ENCODE measurements around the gene GLB1L2.

The GLB1L2 gene

GRCh38 chr11:134406264-134407185 lies 74.7 kb downstream of the GLB1L2 start:
- DNase-seq (ENCODE audit: low read depth): no peak

- no peak for DNase-seq (ENCODE audit: low read depth)
Measured at GRCh38 chr11:134407321-134407828, 75.6 kb downstream of the GLB1L2 start.

DNA sequence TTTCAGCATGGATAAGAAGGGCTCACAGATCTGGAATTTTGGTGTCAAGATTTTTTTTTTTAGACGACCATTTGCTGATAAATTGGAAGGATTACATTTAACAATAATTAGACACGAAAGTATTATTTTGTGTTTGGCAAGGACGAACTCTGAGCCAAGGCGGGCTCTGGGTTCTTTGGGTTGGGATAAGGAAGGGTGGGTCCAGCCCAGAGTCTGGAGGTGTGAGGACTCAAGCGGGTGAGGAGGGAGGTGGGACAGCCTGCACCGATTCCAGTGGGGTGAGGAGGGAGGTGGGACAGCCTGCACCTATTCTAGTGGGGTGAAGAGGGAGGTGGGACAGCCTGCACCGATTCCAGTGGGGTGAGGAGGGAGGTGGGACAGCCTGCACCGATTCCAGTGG lies 76.1 kb downstream of the GLB1L2 start:
- DNase-seq (ENCODE audit: low read depth): no peak

DNA sequence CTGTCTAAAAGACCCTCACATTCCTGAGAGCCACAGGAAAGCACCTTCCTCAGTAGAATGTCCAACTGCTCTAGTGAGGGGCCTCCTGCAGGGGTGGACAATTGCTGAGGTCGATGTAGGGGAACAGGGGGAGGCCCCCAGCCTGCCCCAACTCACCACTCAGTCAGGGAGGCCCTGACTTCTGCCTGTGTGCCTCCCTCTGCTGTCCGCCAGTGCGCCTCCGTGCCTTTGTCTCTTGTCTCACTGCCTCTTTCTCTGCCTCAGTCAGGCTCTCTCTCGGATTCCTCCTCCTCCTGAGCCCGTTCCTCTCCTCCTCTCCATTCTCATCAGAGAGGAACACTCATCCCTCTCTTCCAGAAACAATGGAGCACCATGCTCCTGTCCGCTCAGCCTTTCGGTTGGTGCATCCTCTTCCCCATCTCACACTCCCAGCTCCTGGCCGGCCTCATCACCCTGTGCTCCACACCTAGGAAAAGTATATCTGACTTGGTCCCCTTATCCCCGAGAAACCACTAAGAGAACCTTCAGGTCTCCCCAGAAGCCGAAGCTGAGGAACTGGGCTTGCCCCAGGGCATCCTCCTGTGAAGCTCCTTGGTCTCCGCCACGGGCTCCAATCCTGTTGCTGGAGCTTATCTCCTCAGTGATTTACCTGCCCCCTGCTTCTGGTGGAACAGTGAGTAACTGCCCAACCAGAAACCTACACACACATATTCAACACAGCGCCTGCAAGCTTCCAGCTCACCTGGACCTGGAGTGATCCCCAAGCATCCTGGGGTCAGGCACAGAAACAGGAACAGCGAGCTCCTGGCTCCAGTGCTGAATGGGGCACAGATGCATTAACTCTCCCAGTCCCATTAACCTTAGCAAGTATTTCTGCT lies 78.0 kb downstream of the GLB1L2 start:
- DNase-seq (ENCODE audit: low read depth): no peak

DNA sequence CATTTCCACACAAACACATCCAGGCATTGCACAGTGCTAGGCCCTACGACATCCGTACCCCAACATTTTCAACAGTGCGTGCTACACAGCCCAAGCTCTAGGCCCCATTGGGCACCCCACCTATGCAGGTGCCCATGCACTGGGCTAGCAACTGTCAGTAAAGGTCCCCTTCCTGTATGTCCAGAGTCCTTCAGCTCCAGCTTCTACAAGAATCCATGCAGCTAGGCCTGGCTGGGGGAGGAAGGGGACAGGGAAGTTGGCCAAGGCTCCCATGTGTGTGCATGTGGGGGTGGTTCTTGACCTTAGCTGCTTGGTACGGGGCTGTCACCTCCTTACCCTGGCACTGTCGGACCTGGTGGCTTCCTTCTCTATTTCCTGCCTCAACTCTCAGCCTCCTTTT lies 79.0 kb downstream of the GLB1L2 start:
- no peak for DNase-seq (ENCODE audit: low read depth)

GRCh38 chr11:134412203-134413042 lies 80.6 kb downstream of the GLB1L2 start, which contains the start of gene B3GAT1:
Gene B3GAT1, minus strand, starts transcription at chr11:134412242. Its CDS starts 24,583 bp downstream, at chr11:134387659.
- no peak for DNase-seq (ENCODE audit: low read depth)

DNA sequence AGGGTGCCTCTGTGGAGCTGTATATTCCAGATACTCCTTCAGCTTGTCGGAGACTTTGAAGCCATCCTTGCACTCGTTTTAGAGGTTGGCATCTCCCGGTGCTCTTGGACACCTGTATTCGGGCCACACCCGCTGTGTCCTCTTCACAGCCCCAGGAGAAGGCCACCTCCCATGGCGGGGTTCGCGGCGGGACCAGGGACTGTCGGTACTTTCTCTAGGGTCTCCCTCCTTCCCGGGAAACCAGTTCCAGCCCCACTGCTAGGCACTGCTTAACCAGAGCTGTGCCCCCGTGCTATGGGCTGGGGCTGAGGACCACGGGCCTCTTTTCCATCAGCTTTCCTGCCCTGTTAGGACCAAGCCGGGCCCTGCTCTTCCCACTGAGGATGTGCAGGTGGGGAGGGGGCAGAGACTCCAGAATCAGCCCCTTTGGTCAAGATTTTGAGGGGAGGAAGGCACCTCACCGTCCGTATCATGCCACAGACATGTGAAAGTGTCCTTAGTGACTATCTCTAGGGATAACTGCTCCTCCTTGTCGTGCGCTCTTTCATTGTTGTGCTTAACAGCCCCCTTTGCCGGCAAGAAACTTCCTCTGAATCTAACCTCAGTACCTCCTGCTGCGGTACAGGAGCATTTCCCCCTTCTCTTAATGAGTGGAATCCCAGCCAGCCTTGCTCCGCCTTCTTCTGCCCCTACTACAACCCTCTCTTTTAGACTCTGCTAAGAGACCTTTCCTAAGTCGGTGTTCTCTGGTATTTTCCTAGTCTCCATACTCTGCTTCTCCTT lies 81.4 kb downstream of the GLB1L2 start:
- DNase-seq (ENCODE audit: low read depth): no peak

DNA sequence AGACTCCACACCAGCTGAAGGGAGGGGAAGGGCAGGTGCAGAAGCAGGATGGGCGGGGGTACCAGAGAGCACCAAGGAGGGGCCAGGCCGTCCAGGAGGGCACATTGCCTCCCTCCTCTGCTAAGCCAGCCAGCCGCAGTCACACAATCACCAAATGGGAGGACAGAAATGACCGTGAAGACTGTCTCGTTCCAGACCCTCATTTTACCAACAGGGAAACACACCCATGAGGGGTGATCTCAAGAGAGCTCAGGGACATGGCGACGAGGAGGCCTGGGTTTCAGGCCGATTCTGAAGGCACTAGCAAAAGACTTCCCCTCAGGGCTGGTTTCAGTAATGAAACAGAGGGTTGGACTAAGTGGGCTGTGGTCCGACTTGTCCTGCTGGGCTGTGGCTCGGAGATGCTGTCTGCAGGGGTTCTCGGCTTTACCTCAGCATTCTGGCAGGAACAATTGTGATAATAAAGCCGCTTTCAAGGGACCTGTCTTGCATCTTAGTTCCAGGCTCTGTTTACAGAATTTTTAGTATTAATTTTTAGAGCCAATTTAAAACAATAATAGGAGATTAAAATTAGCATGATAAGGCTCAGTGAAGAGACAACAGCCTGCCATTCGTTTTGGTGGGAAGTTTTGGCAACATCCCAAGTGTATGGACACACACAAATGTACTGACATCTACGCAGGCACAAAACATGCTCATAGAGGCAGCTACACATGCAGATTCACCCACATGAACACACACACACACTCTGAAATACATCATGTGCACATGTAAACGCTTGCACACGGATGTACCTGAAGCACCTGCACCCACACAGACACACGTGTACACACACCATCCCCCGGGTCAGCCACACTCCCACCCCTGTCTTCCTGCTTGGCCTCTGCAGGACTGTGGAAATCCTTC lies 82.3 kb downstream of the GLB1L2 start:
- no peak for DNase-seq (ENCODE audit: low read depth)

DNA sequence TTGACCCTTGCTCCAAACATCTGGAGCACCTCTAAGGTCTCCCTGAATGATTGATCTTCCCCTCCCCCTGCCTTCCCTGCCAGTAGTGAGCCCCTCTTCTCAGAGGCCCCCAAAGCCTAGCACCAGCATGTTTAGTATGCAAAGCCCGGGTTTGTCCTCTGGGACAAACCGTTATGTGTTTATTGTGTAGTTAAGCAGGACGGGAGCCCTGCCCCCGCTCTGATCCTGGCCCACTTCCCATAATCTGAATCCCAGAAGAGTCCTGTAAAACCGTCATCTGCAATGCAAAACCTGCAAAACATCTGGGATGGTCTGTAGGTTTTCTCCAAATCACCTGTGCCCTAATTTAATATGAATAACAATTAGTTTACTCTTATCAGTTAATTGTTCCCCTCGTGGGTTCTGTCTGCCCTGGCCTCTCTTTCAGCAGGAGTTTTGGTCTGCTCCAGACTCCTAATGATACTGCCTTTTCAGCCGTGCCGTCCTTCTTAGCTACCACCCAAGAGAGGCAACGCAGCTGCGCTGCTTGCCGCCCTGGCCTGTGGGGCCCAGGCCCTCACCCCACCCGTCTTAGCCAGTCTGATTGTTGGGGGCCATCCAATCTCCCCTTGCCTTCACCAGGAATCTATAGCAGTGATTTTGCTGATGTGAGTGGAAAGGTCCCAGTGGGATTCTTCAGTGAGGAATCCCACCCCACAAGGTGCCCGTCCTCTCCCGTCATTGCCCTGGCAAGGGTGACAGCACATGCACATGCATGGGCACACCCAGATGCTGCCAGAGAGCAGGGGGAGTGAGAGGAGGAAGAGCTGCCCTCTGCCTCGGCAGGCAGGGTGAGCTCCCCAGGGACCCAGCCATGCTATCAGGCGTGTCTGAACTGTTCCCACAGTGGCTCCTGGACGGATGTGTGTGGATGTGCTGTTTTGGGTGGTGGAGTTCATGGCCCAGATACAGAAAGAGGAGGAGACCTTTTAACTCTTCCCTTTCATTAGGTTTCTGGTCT lies 83.3 kb downstream of the GLB1L2 start:
- no peak for DNase-seq (ENCODE audit: low read depth)

- DNase-seq (ENCODE audit: low read depth): no peak
Measured at GRCh38 chr11:134416726-134417125, 84.9 kb downstream of the GLB1L2 start.

DNA sequence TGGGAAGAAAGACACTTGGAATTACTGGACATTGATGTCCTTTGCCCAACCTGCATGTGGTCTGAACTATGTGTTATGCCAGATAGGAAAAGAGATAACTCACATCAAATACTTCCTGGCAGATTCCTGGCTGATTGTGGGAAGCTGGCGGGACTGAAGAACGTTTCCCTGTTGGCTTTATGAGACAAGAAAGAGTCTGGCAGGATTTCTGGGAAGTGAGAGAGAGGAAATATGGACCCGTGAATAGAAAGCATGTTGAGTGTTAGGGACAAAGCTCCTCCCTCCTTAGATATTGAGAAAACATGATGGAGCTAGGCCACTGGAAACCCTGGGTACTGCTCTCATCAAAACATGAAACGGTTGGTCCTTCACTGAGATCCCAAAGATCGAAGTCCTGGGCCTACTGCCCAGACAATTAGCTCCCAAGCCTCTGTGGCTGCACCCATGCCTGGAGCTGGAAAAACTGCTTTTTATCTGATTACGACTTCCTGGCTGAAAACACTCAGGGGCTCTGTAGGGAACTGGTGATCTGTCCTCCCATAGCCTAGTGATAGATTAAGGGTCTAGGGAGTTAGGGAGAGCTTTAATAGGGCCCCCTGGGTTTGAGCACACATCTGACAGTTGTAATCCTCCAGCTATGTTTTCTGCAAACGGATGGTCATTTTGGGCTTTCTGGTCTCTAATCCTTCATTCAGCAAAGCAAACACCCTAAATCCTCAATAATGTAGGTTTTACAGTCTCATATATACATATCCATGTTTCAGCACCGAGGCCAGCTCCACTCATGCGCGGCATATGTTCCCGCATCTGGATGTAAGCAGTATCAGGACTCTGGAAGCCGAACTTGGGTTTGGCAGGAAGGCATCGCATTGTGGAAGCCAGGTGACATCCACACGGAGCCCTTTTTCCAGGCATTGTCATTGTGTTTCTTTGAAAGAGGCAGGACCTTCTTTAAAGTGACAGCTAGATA lies 86.4 kb downstream of the GLB1L2 start:
- DNase-seq (ENCODE audit: low read depth): peak; percentile 3

- no peak for DNase-seq (ENCODE audit: low read depth)
Measured at GRCh38 chr11:134423106-134423505, 91.3 kb downstream of the GLB1L2 start.

DNA sequence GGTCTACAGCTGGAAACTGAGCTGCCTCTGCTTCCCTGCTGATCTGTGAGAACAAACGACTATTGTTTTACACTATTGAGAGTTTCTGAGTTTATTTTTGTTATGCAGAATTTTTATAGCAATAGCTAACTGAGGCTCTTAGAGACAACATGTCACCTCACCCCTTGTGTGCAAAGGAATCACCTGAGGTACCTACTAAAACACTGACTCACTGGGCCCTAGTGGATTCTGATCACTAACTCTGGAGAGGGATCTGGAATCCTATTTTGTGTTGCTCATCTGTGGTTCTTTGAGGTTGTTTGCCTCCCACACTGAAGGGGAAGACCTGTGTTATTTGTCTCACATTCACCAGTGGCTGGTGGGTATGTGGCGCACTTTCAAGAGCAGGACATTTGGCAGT lies 93.6 kb downstream of the GLB1L2 start:
- no peak for DNase-seq (ENCODE audit: low read depth)
